ENCODE data around the gene CPNE6.

DNA sequence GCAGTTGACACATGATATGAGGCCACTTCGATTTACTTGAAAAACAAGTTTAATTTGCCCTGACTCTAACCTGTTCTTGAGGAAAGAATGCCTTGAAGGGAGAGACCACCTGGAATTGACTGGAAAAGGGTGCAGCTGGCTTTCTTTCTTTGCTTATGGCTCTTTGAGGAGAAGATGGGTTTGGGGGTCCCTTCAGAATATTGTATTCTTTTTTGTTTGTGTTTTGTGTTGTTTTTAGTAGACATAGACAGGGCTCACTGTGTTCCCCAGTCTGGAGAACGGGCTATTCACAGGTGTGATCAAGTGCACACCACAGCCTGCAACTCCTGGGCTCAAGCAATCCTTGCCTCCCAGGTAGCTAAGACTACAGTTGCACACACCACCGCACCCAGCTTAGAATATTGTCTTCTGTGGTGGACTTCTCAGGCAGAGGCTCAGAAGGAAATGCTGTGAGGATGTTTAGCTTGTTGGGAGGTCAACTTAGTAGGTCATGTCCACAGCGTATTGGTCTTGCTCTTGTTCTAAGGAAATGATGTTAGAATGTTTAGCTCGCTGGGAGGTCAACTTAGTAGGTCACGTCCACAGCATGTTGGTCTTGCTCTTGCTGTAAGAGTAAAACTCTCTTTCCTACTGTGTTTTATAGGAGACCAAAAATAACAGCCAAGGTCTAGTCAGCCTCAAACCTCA is 44.9 kb downstream of the CPNE6 start:
- TF ChIP-seq ZNF274 (IDR thresholded peaks at IDR 0.05; ENCODE audit: low read depth, low read length) (no peak), YY1 (IDR thresholded peaks at IDR 0.05; ENCODE audit: insufficient read depth, insufficient read length) (no peak)

Data from NT2/D1 (cell line).